GM12878 (cell line): ENCODE measurements around the gene COA1. TPM values are rescaled to one million over a fixed set of nuclear protein-coding genes. Genes with fewer than 3 reads are reported as not detected.

ENCODE experiments used
- ATAC-seq: fragments of 200-7000 bp; cut with Tn5 transposase; 3 replicates; pipeline ENCODE4 v1.9.1; 2020; ENCODE audit warnings: mild to moderate bottlenecking, moderate library complexity
- BruUV-seq: library from RNA; stranded (reverse); fragments of 400-500 nt; replicated peaks from 2 replicates; lab custom pipeline; 2021; lab: Mats Ljungman, UMichigan
- CTCF ChIA-PET: fragments of 300-600 bp; sonication (Branson Sonifier 250); formaldehyde crosslinking; extraction: SDS; loops from one replicate; lab custom pipeline; 2021; ENCODE audit warnings: inconsistent platforms; lab: Yijun Ruan, JAX
- POLR2A ChIA-PET: fragments of 350-600 bp; formaldehyde crosslinking; extraction: SDS; loops from one replicate; lab custom pipeline; 2021; ENCODE audit warnings: inconsistent platforms; lab: Charles Lee
- RAD21 ChIA-PET: fragments of 300-600 bp; sonication (Branson Sonifier 250); formaldehyde crosslinking; loops from one replicate; lab custom pipeline; 2023; ENCODE audit warnings: antibody characterized with exemption; ENCODE audit not compliant: unreplicated experiment; lab: Charles Lee
- SMC1A ChIA-PET: fragments of 300-600 bp; sonication (Branson Sonifier 250); formaldehyde crosslinking; loops from one replicate; lab custom pipeline; 2023; ENCODE audit not compliant: unreplicated experiment, uncharacterized antibody; lab: Charles Lee
- DNase-seq: peaks from one replicate; pipeline ENCODE4 v3.0.0-alpha.2; 2011; ENCODE audit warnings: low read depth, low spot score
- FAIRE-seq: peaks from 3 replicates; lab custom pipeline; 2011; peaks lifted over from hg19 to GRCh38; lab: Jason Lieb, UNC
- H2AFZ ChIP-seq: 2 replicates; pipeline ENCODE4 v1.6.0; 2011; ENCODE audit warnings: low read depth, low read length, control low read depth; ENCODE audit not compliant: control insufficient read depth
- H3K27ac ChIP-seq: 2 replicates; pipeline ENCODE4 v1.5.1; 2011; ENCODE audit warnings: control low read depth; ENCODE audit not compliant: control insufficient read depth, insufficient read depth
- H3K27me3 ChIP-seq, 2 experiments: replicated peaks in 1 of 2; 2 replicates each; pipeline versions ENCODE4 v1.6.0 to v1.6.1; 2011; ENCODE audit warnings: low read length in 1 of 2; ENCODE audit not compliant: control insufficient read depth in 2 of 2, insufficient read depth in 2 of 2
- H3K36me3 ChIP-seq, 2 experiments: 2 replicates each; pipeline ENCODE4 v1.5.1; 2011; ENCODE audit warnings: low read length in 1 of 2; ENCODE audit not compliant: control insufficient read depth in 2 of 2, insufficient read depth in 2 of 2
- H3K4me1 ChIP-seq: 2 replicates; pipeline ENCODE4 v1.6.1; 2011; ENCODE audit warnings: mild to moderate bottlenecking, low read length, moderate library complexity, mixed read lengths; ENCODE audit not compliant: control insufficient read depth, insufficient read depth
- H3K4me2 ChIP-seq: 2 replicates; pipeline ENCODE4 v1.6.0; 2011; ENCODE audit warnings: control low read depth; ENCODE audit not compliant: control insufficient read depth, insufficient read depth
- H3K4me3 ChIP-seq: fragments of 200-600 bp; sonication (generic); 2 replicates; pipeline ENCODE4 v1.5.1; 2016
- H3K79me2 ChIP-seq: 2 replicates; pipeline ENCODE4 v1.6.0; 2011; ENCODE audit warnings: low read length; ENCODE audit not compliant: control insufficient read depth, insufficient read depth
- H3K9ac ChIP-seq: 2 replicates; pipeline ENCODE4 v1.8.0; 2011; ENCODE audit warnings: low read length, control low read depth, mixed read lengths; ENCODE audit not compliant: control insufficient read depth, insufficient read depth
- H3K9me3 ChIP-seq: replicated peaks from 3 replicates; pipeline ENCODE4 v1.5.1; 2011; ENCODE audit warnings: mild to moderate bottlenecking, low read length; ENCODE audit not compliant: control insufficient read depth, insufficient read depth
- H4K20me1 ChIP-seq: 2 replicates; pipeline ENCODE4 v1.6.0; 2011; ENCODE audit not compliant: control insufficient read depth, insufficient read depth
- BRCA1 ChIP-seq: IDR thresholded peaks from 2 replicates; pipeline ENCODE4 v1.6.1; 2011; ENCODE audit warnings: low read depth, low read length, improper control_type of control experiment
- ETV6 ChIP-seq, 2 experiments: fragments of 450-650 bp in 1 of 2; IDR thresholded peaks in 1 of 2; conservative IDR thresholded peaks in 1 of 2; 2 replicates each; pipeline ENCODE4 v1.6.1; 2014; ENCODE audit warnings: antibody characterized with exemption in 1 of 2, borderline replicate concordance in 1 of 2, low read depth in 1 of 2, mild to moderate bottlenecking in 1 of 2, moderate library complexity in 1 of 2
- FOS ChIP-seq: IDR thresholded peaks from 3 replicates; pipeline ENCODE4 v1.6.1; 2011; ENCODE audit warnings: borderline replicate concordance; ENCODE audit not compliant: insufficient read length; ENCODE audit errors: extremely low read depth
- NR2F1 ChIP-seq: fragments of 450-650 bp; conservative IDR thresholded peaks from 2 replicates; pipeline ENCODE4 v1.6.1; 2017; ENCODE audit warnings: mild to moderate bottlenecking
- PML ChIP-seq: IDR thresholded peaks from 2 replicates; pipeline ENCODE4 v1.6.1; 2012; ENCODE audit warnings: low read length, inconsistent platforms
- ZNF274 ChIP-seq: IDR thresholded peaks from one replicate; pipeline ENCODE4 v1.8.0; 2011; ENCODE audit not compliant: insufficient read length, insufficient read depth
- WGBS: methylation state at CpG from one replicate; pipeline ENCODE4 v1.1.6; 2016; ENCODE audit warnings: low lambda C conversion rate; ENCODE audit not compliant: insufficient replicate concordance, insufficient coverage; ENCODE audit errors: missing lambda C conversion rate; 5-methylcytosine and 5-hydroxymethylcytosine counted together
- in situ Hi-C: fragments of 300-500 bp; cut with MboI; formaldehyde crosslinking; loops from 9 replicates; pipeline ENCODE4 v1.14.3; 2018; ENCODE audit warnings: mixed read lengths
- intact Hi-C: fragments of 100-400 bp; cut with micrococcal nuclease; formaldehyde crosslinking; loops from one replicate; pipeline ENCODE4 v1.14.2; 2022; ENCODE audit not compliant: unreplicated experiment
- polyA plus RNA-seq, 11 experiments: library from polyadenylated mRNA; depleted of rRNA in 4 of 11; unstranded in 6 of 11; stranded (reverse) in 5 of 11; fragments of >200 nt; fragmentation: Nextera tagmentation in 4 of 11; fragmentation: Illumina TruSeq in 1 of 11; extraction: Ambion mirVana in 4 of 11; extraction: Trizol in 1 of 11; gene quantifications; 1 replicate in 1 of 11; 2 replicates in 10 of 11; pipeline versions ENCODE4 v1.2.1 to v1.2.3, GENCODE V29; 2011 to 2016; ENCODE audit warnings: inconsistent platforms in 2 of 11, missing spikeins in 2 of 11, low read depth in 1 of 11
- total RNA-seq, 4 experiments: library from RNA; depleted of rRNA in 3 of 4; stranded (reverse); fragments of >200 nt in 3 of 4; fragmentation: Illumina TruSeq in 1 of 4; extraction: Trizol in 1 of 4; gene quantifications; 2 replicates each; pipeline versions ENCODE4 v1.2.1 to v1.2.3, GENCODE V29; 2013 to 2021

COA1 gene
- total and polyA plus RNA-seq, 10 of the 15 experiments (the other 5 are each of a cell fraction or from before 2014, with no cell fraction given), result 83.1 to 258 (median 111) TPM

GRCh38 chr7:43632746-43633145 lies 96.6 kb downstream of the COA1 start:
- intact Hi-C loops (no loop called here), in situ Hi-C loops (no loop called here)
- ATAC-seq (no peak), DNase-seq (no peak), FAIRE-seq (no peak)
- no peaks in the 10 kb centered on the region for H3K27me3 ChIP-seq
- peaks cover 10% of the 10 kb centered on the region; the same call in 1 of the 2 replicates for H3K4me1 ChIP-seq
- H3K27ac ChIP-seq, result no peak overlapping the region
- BruUV-seq, result no TSS peak
- H2AFZ ChIP-seq, result no peak overlapping the region
- peaks cover 9 to 36% of the 10 kb centered on the region in 2 experiments for H3K36me3 ChIP-seq
- WGBS, result 88% methylated on average over 4 of the region's 4 CpGs
- no peak for TF ChIP-seq BRCA1
- no peak for TF ChIP-seq FOS
- TF ChIP-seq ZNF274, result no peak
- no peak for TF ChIP-seq NR2F1
- TF ChIP-seq PML, result no peak
- no peak for TF ChIP-seq ETV6 (conservative IDR thresholded peaks at IDR 0.05 in 1 of 2, IDR thresholded peaks at IDR 0.05 in 1 of 2; ENCODE audit: borderline replicate concordance in 1 of 2, low read depth in 1 of 2)
- ChIA-PET CTCF (interaction anchor here (2.0 to 2.8 kb wide), 2 partner anchors 50 to 67 kb away, joined by 7 to 12 read pairs; partner anchors contain the start of gene STK17A), RAD21 (interaction anchor here (0.8 to 1.6 kb wide), 3 partner anchors 15 to 65 kb away, joined by 3 to 4 read pairs (median 3); no protein-coding TSS in a partner anchor), SMC1A (interaction anchor here (0.8 to 10.9 kb wide), 6 partner anchors 12 to 67 kb away, joined by 3 to 146 read pairs (median 4); no protein-coding TSS in a partner anchor), POLR2A (interaction anchor here (0.5 to 1.2 kb wide), 2 partner anchors 20 to 106 kb away, joined by 3 to 4 read pairs; no protein-coding TSS in a partner anchor)
- H3K9ac ChIP-seq, result no peak overlapping the region
- H3K79me2 ChIP-seq, result no peaks in the 10 kb centered on the region; the same call in none of the 2 replicates
- no peaks in the 10 kb centered on the region for H4K20me1 ChIP-seq
- no peak overlapping the region for H3K4me2 ChIP-seq
- no peaks in the 10 kb centered on the region for H3K9me3 ChIP-seq
- no peak overlapping the region for H3K4me3 ChIP-seq
